Transverse colon (tissue), 4 donors: ENCODE results near the gene ZYX. TPM values are rescaled to one million over a fixed set of nuclear protein-coding genes. Genes with fewer than 3 reads are reported as not detected.

ENCODE experiments used
- DNase-seq: peaks from one replicate; pipeline ENCODE4 v3.0.0-alpha.2; 2019
- H3K27ac ChIP-seq, 4 donors: fragments of 200-600 bp; sonication (generic); 2 replicates each; pipeline ENCODE4 v1.5.1; 2016 to 2018; ENCODE audit warnings: inconsistent platforms in 4 of 4
- H3K27me3 ChIP-seq: fragments of 200-600 bp; sonication (generic); 2 replicates; pipeline ENCODE4 v1.5.1; 2017; ENCODE audit warnings: inconsistent platforms
- H3K36me3 ChIP-seq, 4 donors: fragments of 200-600 bp; sonication (generic); 2 replicates each; pipeline ENCODE4 v1.5.1; 2017 to 2019; ENCODE audit warnings: inconsistent platforms in 4 of 4
- H3K4me1 ChIP-seq, 4 donors: fragments of 200-600 bp; sonication (generic); 2 replicates each; pipeline ENCODE4 v1.5.1; 2017 to 2020; ENCODE audit warnings: inconsistent platforms in 4 of 4
- H3K4me3 ChIP-seq, 4 donors: fragments of 200-600 bp; sonication (generic); 1 replicate in 1 of 4; 2 replicates in 3 of 4; pipeline versions ENCODE4 v1.5.1 to v1.6.1; 2017 to 2019; ENCODE audit warnings: inconsistent platforms in 4 of 4
- H3K9me3 ChIP-seq, 2 donors: fragments of 200-600 bp; sonication (generic); 2 replicates each; pipeline ENCODE4 v1.5.1; 2017 to 2019; ENCODE audit warnings: inconsistent platforms in 2 of 2
- CTCF ChIP-seq, 5 experiments: fragments of 200-600 bp in 3 of 5; fragments of 450-650 bp in 2 of 5; sonication (generic) in 3 of 5; IDR thresholded peaks; 1 replicate in 2 of 5; 2 replicates in 3 of 5; pipeline ENCODE4 v1.5.1; 2016 to 2017; ENCODE audit warnings: antibody characterized with exemption in 5 of 5, inconsistent platforms in 3 of 5, mild to moderate bottlenecking in 2 of 5, moderate library complexity in 1 of 5
- EP300 ChIP-seq: sonication (generic); formaldehyde crosslinking; IDR thresholded peaks from one replicate; pipeline ENCODE4 v1.6.1; 2017; ENCODE audit warnings: antibody characterized with exemption, low read depth
- POLR2A ChIP-seq: fragments of 450-650 bp; IDR thresholded peaks from one replicate; pipeline ENCODE4 v1.6.1; 2016; ENCODE audit warnings: antibody characterized with exemption, mild to moderate bottlenecking, moderate library complexity
- POLR2AphosphoS5 ChIP-seq, 3 donors: sonication (generic); formaldehyde crosslinking; IDR thresholded peaks; one replicate each; pipeline ENCODE4 v1.6.1; 2016; ENCODE audit warnings: antibody characterized with exemption in 3 of 3
- WGBS, 2 donors: methylation state at CpG; one replicate each; pipeline ENCODE4 v1.1.5; 2018; ENCODE audit warnings: low coverage in 1 of 2; 5-methylcytosine and 5-hydroxymethylcytosine counted together
- in situ Hi-C, 4 donors: fragments of 200-750 bp; cut with MboI; loops; one replicate each; pipeline versions ENCODE4 v1.15.0 to v1.15.1; 2017; ENCODE audit warnings: low sequenced_read_pairs in 3 of 4, low pct_ligation_motif_present in 1 of 4, low pct_unique_long_range_greater_than_20kb in 1 of 4
- intact Hi-C: fragments of 100-400 bp; cut with DNase I; formaldehyde crosslinking; loops from one replicate; pipeline ENCODE4 v1.15.1; 2023; ENCODE audit warnings: low total_unique reads
- total RNA-seq, 4 donors: library from RNA; depleted of rRNA; stranded (reverse); fragments of >200 nt; gene quantifications; one replicate each; pipeline ENCODE4 v1.1.0, GENCODE V29; 2016

Gene ZYX
- total RNA-seq, 4 donors from 2014 or later: 45.2 to 217 (median 110) TPM

- Histone ChIP-seq H3K4me1 (peaks cover 0 to 18% (median 16%) of the 10 kb centered on the region in 4 donors), H3K27ac (no peak overlapping the region), H3K4me3 (peak overlapping the region in 1 of 4 donors; percentile 83), H3K27me3 (peaks cover 45% of the 10 kb centered on the region), H3K9me3 (no peaks in the 10 kb centered on the region), H3K36me3 (no peaks in the 10 kb centered on the region)
- intact Hi-C loops: no loop called here
- 47 to 68% methylated on average over 7 to 19 of the region's 19 CpGs for WGBS, 2 donors
- no peak for TF ChIP-seq CTCF (IDR thresholded peaks at IDR 0.05)
- TF ChIP-seq POLR2A: no peak
- no peak for TF ChIP-seq EP300
- TF ChIP-seq POLR2AphosphoS5 (IDR thresholded peaks at IDR 0.05): no peak
- DNase-seq: no peak
- in situ Hi-C loops: no loop called here
These were observed 20.2 kb upstream of the ZYX start for GRCh38 chr7:143360788-143361551.

GRCh38 chr7:143361552-143362130 lies 19.5 kb upstream of the ZYX start:
- DNase-seq: no peak
- no peaks in the 10 kb centered on the region for H3K36me3 ChIP-seq
- peak overlapping the region; percentile 34 to 83 (median 61) for H3K4me3 ChIP-seq
- WGBS, 2 donors: 2 to 4% methylated on average over 5 to 45 of the region's 46 CpGs
- in situ Hi-C loops (no loop called here), intact Hi-C loops (no loop called here)
- H3K27ac ChIP-seq: peak overlapping the region in 1 of 4 donors; percentile 28
- H3K27me3 ChIP-seq: peaks cover 45% of the 10 kb centered on the region
- no peak for TF ChIP-seq POLR2A
- TF ChIP-seq CTCF (IDR thresholded peaks at IDR 0.05): no peak
- TF ChIP-seq POLR2AphosphoS5 (IDR thresholded peaks at IDR 0.05): no peak
- TF ChIP-seq EP300: no peak
- H3K4me1 ChIP-seq: peaks cover 0 to 18% (median 16%) of the 10 kb centered on the region in 4 donors
- H3K9me3 ChIP-seq: no peaks in the 10 kb centered on the region

- Histone ChIP-seq H3K9me3 (no peaks in the 10 kb centered on the region), H3K27ac (peak within 1 kb of the TSS in 1 of 4 donors; percentile 28), H3K36me3 (no peaks in the 10 kb centered on the region), H3K4me3 (peak within 1 kb of the TSS; percentile 34 to 83 (median 61)), H3K27me3 (peaks cover 45% of the 10 kb centered on the region), H3K4me1 (peaks cover 0 to 18% (median 16%) of the 10 kb centered on the region in 4 donors)
- 0% methylated on average over 12 to 39 of the region's 112 CpGs for WGBS, 2 donors
- intact Hi-C loops: no loop called here
- TF ChIP-seq POLR2AphosphoS5 (IDR thresholded peaks at IDR 0.05) (no peak), CTCF (IDR thresholded peaks at IDR 0.05) (no peak), POLR2A (no peak), EP300 (no peak)
- no peak for DNase-seq
- in situ Hi-C loops: no loop called here
These were observed 18.8 kb upstream of the ZYX start, which contains the start of gene FAM131B for GRCh38 chr7:143362131-143363015. FAM131B (minus strand) TSS chr7:143362713; CDS start chr7:143362603, 110 bp downstream.
